HG03108 (cell line): Measurements from ENCODE around the gene THEMIS2.
"Not testable (repeated sequence)": the region's sequence is repeated elsewhere in the genome, so short reads cannot be mapped to it uniquely, and the experiment has no call there.

Source experiments
- ATAC-seq: cut with Tn5 transposase; IDR thresholded peaks from one replicate; pipeline ENCODE4 v1.9.1; 2021; ENCODE audit warnings: moderate library complexity; ENCODE audit not compliant: unreplicated experiment

Gene THEMIS2

GRCh38 chr1:27872059-27872801 is at the start of gene THEMIS2:
Gene THEMIS2 (plus strand): TSS chr1:27872544. CDS start chr1:27872572, 28 bp downstream.
- no peak for ATAC-seq

GRCh38 chr1:27823784-27824183 is 48.6 kb upstream of the THEMIS2 start:
- no peak for ATAC-seq

- ATAC-seq = no peak
These were observed 47.9 kb upstream of the THEMIS2 start for GRCh38 chr1:27824411-27824810.

- ATAC-seq = not testable (repeated sequence)
These were observed 42.9 kb upstream of the THEMIS2 start for GRCh38 chr1:27829339-27829960.

- ATAC-seq = peak; percentile 87
These were observed 41.5 kb upstream of the THEMIS2 start, which contains the start of gene PPP1R8 for GRCh38 chr1:27830621-27831440. Gene PPP1R8 (plus strand): TSS chr1:27830782. CDS start chr1:27830836, 54 bp downstream.

- no peak for ATAC-seq
These were observed 40.6 kb upstream of the THEMIS2 start for GRCh38 chr1:27831568-27832410.

GRCh38 chr1:27832762-27833161 is 39.6 kb upstream of the THEMIS2 start:
- no peak for ATAC-seq

GRCh38 chr1:27833470-27833869 is 38.9 kb upstream of the THEMIS2 start:
- no peak for ATAC-seq

- ATAC-seq = no peak
These were observed 37.3 kb upstream of the THEMIS2 start for GRCh38 chr1:27835046-27835445.

- ATAC-seq = no peak
These were observed 36.8 kb upstream of the THEMIS2 start for GRCh38 chr1:27835501-27835900.

GRCh38 chr1:27849951-27850350 is 22.4 kb upstream of the THEMIS2 start:
- no peak for ATAC-seq

- ATAC-seq = no peak
These were observed 17.3 kb upstream of the THEMIS2 start for GRCh38 chr1:27855085-27855484.

GRCh38 chr1:27856561-27857343 is 15.6 kb upstream of the THEMIS2 start:
- no peak for ATAC-seq

- not testable (repeated sequence) for ATAC-seq
These were observed 14.8 kb upstream of the THEMIS2 start for GRCh38 chr1:27857552-27857951.

- peak; percentile 74 for ATAC-seq
These were observed 14.0 kb upstream of the THEMIS2 start for GRCh38 chr1:27858072-27858948.

GRCh38 chr1:27858949-27859576 is 13.3 kb upstream of the THEMIS2 start:
- no peak for ATAC-seq

- ATAC-seq = no peak
These were observed 10.9 kb upstream of the THEMIS2 start for GRCh38 chr1:27861436-27861835.

- no peak for ATAC-seq
These were observed 10.3 kb upstream of the THEMIS2 start for GRCh38 chr1:27862004-27862403.
